NCI-H524 treated with DMSO at 0.1 percent for 48 hours (cell line): ENCODE data around the gene SUCLG2.

Experiments used
- DNase-seq: peaks from one replicate; lab custom pipeline; 2025; lab: John Stamatoyannopoulos, UW

SUCLG2 gene

GRCh38 chr3:67384760-67385397, 269.5 kb downstream of the SUCLG2 start:
- peak; percentile 23 for DNase-seq

DNA sequence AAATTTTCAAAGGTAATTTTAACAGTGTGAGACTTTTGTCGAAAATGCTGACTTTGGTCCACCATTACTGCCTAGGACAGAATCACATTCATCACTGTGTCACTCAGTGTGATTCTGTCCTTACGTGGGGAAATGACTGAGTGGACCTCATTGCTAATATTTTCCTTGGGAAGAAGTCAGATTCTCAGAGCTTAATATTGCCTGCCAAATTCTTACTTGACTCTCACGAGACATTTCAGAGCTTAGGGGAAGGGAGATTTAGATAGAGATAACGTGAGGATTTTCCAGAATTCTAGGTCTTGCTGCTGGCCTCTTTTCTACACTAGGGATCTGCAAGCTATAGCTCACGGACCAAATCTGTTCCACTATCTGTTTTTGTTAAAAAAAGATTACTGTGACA, 270.4 kb downstream of the SUCLG2 start:
- no peak for DNase-seq

- no peak for DNase-seq
Measured at GRCh38 chr3:67383379-67383778, 271.0 kb downstream of the SUCLG2 start.

DNA sequence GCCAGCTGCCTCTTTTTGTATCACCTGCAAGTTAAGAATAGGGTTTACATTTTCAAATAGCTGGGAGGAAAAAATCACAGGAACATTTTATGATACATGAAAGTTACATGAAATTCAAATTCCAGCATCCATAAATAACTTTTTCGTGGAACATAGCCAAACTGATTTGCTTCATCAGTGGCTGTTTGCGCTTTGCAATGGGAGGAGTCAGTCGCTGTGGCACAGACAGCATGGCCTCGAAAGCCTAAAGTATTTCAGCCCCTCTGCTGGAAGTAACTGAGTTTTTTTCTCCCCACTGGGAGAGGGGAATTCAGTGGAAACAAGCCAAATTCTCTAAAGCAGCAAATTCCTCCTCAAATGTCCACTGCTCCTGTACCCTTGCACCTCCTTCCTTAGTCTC, 271.9 kb downstream of the SUCLG2 start:
- no peak for DNase-seq

GRCh38 chr3:67381667-67382272, 272.6 kb downstream of the SUCLG2 start:
- no peak for DNase-seq

GRCh38 chr3:67380118-67380517, 274.3 kb downstream of the SUCLG2 start:
- DNase-seq: no peak

GRCh38 chr3:67377299-67377698, 277.1 kb downstream of the SUCLG2 start:
- DNase-seq: no peak

DNA sequence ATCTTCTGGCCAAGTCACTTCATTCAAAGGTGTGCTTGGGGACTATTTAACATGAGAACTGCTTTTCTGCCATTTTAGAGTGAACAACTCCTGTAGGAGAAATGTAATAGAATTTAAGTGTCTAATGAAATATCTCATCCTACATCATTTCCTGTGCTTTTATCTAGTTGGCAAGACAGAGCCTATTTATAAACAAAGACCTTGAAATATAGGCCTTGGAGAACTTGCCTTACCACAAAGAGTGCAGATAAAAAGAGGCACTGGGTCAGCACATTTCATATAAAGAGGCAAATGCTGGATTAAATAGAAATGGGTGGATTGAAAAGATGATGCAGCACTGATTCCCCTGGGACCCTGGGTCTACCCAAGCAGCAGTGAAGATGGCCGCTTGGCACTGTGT, 278.0 kb downstream of the SUCLG2 start:
- DNase-seq: no peak

- DNase-seq: no peak
Measured at GRCh38 chr3:67375976-67376375, 278.4 kb downstream of the SUCLG2 start.

- no peak for DNase-seq
Measured at GRCh38 chr3:67362686-67363085, 291.7 kb downstream of the SUCLG2 start.

DNA sequence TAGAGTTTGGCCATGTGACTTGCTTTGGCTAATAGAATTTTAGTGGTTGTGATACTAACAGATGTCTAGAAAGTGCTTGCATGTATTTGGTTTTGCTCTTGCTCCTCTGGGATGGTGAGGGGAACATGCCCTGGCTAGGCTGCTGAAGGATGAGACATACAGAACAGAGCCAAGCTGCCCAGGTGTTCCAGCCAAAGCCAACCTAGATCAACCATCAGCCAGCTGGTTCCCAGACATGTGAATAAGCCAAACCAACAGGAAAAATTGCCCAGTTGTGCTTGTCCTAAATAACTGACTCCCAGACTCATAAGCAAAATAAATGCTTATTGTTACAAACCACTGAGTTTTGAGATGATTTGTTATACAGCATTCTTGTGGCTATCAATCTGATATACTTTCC, 292.6 kb downstream of the SUCLG2 start:
- no peak for DNase-seq

- no peak for DNase-seq
Measured at GRCh38 chr3:67361323-67361722, 293.1 kb downstream of the SUCLG2 start.

DNA sequence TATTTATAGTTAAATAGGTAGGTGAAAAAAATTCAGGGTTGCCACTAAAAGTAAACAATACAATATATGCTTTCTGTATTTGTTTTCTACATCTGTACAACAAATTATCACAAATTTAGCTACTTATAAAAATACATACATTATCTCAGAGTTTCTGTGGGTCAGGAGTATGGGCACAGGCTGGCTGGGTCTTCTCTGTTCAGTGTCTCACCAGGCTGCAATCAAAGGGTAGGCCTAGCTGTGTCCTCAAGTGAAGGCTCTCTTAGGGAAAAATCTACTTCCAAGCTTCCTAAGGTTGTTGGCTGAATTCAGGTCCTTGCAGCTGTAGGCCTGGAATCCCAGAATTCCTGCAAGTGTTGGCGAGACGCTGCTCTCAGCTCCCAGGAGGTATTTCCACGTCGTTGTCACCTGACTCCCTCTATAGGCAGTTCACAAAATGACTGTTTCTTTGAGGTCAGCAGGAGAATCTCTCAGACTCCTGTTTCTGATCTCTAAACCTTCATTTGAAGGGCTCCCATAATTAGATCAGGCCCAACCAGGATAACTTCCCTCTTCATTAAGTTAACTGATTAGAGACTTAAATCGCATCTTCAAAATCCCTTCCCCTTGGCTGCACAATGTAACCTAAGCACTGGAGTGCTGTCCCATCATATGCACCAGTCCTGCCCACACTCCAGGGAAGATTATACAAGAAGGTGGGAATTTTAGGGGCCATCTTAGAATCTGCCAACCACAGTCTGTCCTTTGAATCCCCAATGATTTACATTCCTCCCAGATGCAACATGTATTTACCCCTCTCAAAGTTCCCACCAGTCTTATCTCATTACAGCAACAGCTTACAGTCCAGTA, 296.6 kb downstream of the SUCLG2 start:
- DNase-seq: peak; percentile 87

DNA sequence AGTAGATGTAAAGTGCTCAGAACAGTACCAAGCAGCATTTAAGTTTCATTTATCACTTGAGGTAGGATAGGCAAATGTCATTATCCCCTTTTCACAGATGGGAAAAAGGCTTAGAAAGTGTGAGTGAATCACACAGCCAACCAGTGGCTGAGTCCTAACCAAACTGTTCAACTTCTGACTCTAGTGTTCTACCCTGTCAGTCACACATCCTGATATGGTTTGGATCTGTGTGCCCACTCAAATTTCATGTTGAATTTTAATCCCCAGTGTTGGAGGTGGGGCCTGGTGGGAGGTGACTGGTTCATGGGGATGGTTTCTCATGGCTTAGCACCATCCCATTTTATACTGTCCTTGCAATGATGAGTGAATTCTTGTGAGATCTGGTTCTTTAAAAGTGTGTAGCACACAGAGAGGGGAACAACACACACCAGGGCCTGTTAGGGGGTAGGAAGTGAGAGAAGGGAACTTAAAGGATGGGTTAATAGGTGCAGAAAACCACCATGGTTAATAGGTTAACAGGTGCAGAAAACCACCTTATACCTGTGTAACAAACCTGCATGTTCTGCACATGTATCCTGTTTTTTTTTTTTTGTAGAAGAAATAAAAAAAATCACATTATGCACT, 304.7 kb downstream of the SUCLG2 start:
- DNase-seq: no peak

- no peak for DNase-seq
Measured at GRCh38 chr3:67346081-67346480, 308.3 kb downstream of the SUCLG2 start.

DNA sequence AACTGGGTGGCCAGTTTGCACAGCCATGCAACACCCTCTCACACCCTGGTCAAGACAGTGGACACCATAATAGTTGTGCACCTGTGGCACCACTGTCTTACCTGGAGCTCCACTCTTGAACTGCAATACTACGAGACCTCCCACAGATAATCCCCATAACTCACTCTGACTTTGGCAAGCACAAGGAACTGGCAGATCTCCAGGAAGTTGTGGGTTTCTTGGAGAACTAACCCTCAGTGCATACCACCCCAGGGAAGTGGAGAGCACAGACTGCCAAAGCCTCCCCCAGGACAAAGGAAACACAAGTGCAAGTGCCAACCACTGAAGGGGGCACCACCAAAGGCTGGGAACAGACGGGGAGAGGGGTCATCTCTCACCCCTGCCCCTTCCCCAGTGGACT, 318.6 kb downstream of the SUCLG2 start:
- no peak for DNase-seq

- DNase-seq: no peak
Measured at GRCh38 chr3:67334588-67334987, 319.8 kb downstream of the SUCLG2 start.

- DNase-seq: no peak
Measured at GRCh38 chr3:67329358-67329757, 325.1 kb downstream of the SUCLG2 start.

- DNase-seq: no peak
Measured at GRCh38 chr3:67327582-67327981, 326.8 kb downstream of the SUCLG2 start.

GRCh38 chr3:67325231-67325630, 329.2 kb downstream of the SUCLG2 start:
- no peak for DNase-seq
